Measurements from ENCODE around the gene GRM2. TPM values are rescaled to one million over a fixed set of nuclear protein-coding genes. Genes with fewer than 3 reads are reported as not detected.
A peak's percentile ranks its signal among the peaks of the same experiment; 100 is the strongest.

GRM2 gene
- total and polyA plus RNA-seq, 2 experiments from 2014 or later = 1.1 TPM; not detected in 1

DNA sequence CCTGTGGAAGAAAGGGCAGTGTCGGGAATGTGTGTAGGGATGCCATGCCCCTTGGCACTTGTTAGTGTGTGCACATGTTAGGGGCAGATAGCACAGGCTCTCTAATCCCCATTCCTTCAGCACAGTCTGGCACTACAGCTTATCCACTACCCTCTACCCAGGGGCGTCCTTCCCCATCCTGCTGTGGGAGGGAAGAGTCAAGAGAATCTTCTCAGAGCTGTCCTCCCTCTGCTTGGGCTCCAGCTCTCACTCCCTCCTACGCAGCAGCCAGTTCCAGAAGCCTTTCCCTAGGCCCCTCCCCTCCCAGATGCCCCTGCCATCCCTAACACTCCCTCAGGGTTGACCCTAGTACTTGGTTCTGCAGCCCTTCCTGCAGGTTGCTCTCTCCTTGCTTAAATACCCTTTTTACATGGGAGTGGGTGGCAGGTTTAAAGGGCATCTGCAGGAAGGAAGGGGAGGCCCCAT, 815 bp upstream of the GRM2 start:
- H4K20me1 ChIP-seq (ENCODE audit: insufficient read depth) = no peaks in the 10 kb centered on the region
- in situ Hi-C loops (cut with MboI) = no loop called here
- no peak overlapping the region for H3K9ac ChIP-seq
- H3K9me3 ChIP-seq (ENCODE audit: low read depth) = no peaks in the 10 kb centered on the region
- H3K27me3 ChIP-seq (replicated peaks; ENCODE audit: insufficient read depth) = no peaks in the 10 kb centered on the region
- TF ChIP-seq EZH2 (IDR thresholded peaks at IDR 0.05; ENCODE audit: insufficient read depth, poor library complexity, severe bottlenecking) (no peak), EZH2phosphoT487 (IDR thresholded peaks at IDR 0.05; ENCODE audit: insufficient read depth, low read depth) (no peak)
- no peak overlapping the region for H2AFZ ChIP-seq
- no peak overlapping the region for H3K27ac ChIP-seq
- no peaks in the 10 kb centered on the region for H3K9me2 ChIP-seq (ENCODE audit: insufficient read depth)
- DNase-seq = no peak
- H3K4me3 ChIP-seq = no peak overlapping the region
- H3K4me2 ChIP-seq (ENCODE audit: unreplicated experiment) = no peak overlapping the region
- H3F3A ChIP-seq (ENCODE audit: insufficient read depth) = no peaks in the 10 kb centered on the region
- 67 to 69% methylated on average over 3 of the region's 3 CpGs for WGBS, 2 experiments (ENCODE audit: low coverage in 1 of 2, low lambda C conversion rate in 2 of 2, missing lambda C conversion rate in 2 of 2)
- H3K4me1 ChIP-seq (ENCODE audit: insufficient read depth) = no peaks in the 10 kb centered on the region
- no peaks in the 10 kb centered on the region for H3K36me3 ChIP-seq (ENCODE audit: low read depth)
- no peaks in the 10 kb centered on the region for H3K79me2 ChIP-seq (ENCODE audit: insufficient read depth)

DNA sequence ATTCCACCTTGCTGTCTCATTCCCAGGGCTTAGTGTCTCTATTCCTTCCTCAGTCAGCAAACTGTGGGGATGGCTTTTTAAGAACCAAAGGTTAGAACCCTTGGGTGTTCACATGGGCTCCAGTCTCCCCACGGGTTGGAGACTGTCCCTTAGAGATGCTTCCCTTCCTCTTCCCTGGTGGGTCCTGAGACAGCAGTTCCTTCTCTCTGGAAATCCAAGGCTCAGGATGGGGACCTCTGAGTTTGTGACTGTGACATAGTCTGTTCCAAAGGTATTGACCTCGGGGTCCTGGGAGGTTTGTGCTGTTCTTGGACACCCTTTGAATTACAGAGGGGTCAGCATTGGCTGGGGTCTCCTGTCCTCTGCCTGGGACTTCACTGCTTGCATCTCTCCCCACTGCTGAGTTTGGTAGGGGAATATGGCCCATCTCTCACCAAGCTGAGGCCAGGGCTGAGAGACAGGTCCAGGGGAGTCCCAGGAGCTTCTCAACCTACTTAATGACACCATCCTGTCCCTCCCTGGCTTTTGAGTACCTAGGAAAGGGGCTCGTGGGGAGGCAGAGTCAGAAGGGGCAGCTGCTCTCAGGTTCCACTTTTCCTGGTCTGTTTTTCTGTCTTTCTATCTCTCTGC, 1.5 kb downstream of the GRM2 start:
- WGBS, 2 experiments (ENCODE audit: low coverage in 1 of 2, low lambda C conversion rate in 2 of 2, missing lambda C conversion rate in 2 of 2) = 36 to 38% methylated on average over 3 of the region's 3 CpGs
- Histone ChIP-seq H3K9me3 (ENCODE audit: low read depth) (no peaks in the 10 kb centered on the region), H3K9ac (no peak overlapping the region), H3K4me2 (ENCODE audit: unreplicated experiment) (no peak overlapping the region), H4K20me1 (ENCODE audit: insufficient read depth) (no peaks in the 10 kb centered on the region), H3K4me3 (no peak overlapping the region), H3K27ac (no peak overlapping the region), H3K9me2 (ENCODE audit: insufficient read depth) (no peaks in the 10 kb centered on the region), H3K4me1 (ENCODE audit: insufficient read depth) (no peaks in the 10 kb centered on the region), H3K36me3 (ENCODE audit: low read depth) (no peaks in the 10 kb centered on the region), H2AFZ (no peak overlapping the region), H3K79me2 (ENCODE audit: insufficient read depth) (no peaks in the 10 kb centered on the region), H3K27me3 (replicated peaks; ENCODE audit: insufficient read depth) (no peaks in the 10 kb centered on the region), H3F3A (ENCODE audit: insufficient read depth) (no peaks in the 10 kb centered on the region)
- DNase-seq = no peak
- TF ChIP-seq EZH2phosphoT487 (IDR thresholded peaks at IDR 0.05; ENCODE audit: insufficient read depth, low read depth) = no peak
- TF ChIP-seq EZH2 (IDR thresholded peaks at IDR 0.05; ENCODE audit: insufficient read depth, poor library complexity, severe bottlenecking) = no peak
- in situ Hi-C loops (cut with MboI) = no loop called here

DNA sequence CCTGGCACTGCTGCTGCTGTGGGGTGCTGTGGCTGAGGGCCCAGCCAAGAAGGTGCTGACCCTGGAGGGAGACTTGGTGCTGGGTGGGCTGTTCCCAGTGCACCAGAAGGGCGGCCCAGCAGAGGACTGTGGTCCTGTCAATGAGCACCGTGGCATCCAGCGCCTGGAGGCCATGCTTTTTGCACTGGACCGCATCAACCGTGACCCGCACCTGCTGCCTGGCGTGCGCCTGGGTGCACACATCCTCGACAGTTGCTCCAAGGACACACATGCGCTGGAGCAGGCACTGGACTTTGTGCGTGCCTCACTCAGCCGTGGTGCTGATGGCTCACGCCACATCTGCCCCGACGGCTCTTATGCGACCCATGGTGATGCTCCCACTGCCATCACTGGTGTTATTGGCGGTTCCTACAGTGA, 2.1 kb downstream of the GRM2 start:
- Histone ChIP-seq H3K4me1 (ENCODE audit: insufficient read depth) (no peaks in the 10 kb centered on the region), H3K9ac (no peak overlapping the region), H4K20me1 (ENCODE audit: insufficient read depth) (no peaks in the 10 kb centered on the region), H3K9me2 (ENCODE audit: insufficient read depth) (no peaks in the 10 kb centered on the region), H3F3A (ENCODE audit: insufficient read depth) (no peaks in the 10 kb centered on the region), H3K79me2 (ENCODE audit: insufficient read depth) (no peaks in the 10 kb centered on the region), H3K27me3 (replicated peaks; ENCODE audit: insufficient read depth) (no peaks in the 10 kb centered on the region), H3K27ac (no peak overlapping the region), H3K4me2 (ENCODE audit: unreplicated experiment) (no peak overlapping the region), H2AFZ (no peak overlapping the region), H3K9me3 (ENCODE audit: low read depth) (no peaks in the 10 kb centered on the region), H3K36me3 (ENCODE audit: low read depth) (no peaks in the 10 kb centered on the region), H3K4me3 (no peak overlapping the region)
- no peak for TF ChIP-seq EZH2 (IDR thresholded peaks at IDR 0.05; ENCODE audit: insufficient read depth, poor library complexity, severe bottlenecking)
- no peak for TF ChIP-seq EZH2phosphoT487 (IDR thresholded peaks at IDR 0.05; ENCODE audit: insufficient read depth, low read depth)
- 88 to 94% methylated on average over 16 to 17 of the region's 17 CpGs for WGBS, 2 experiments (ENCODE audit: low coverage in 1 of 2, low lambda C conversion rate in 2 of 2, missing lambda C conversion rate in 2 of 2)
- in situ Hi-C loops (cut with MboI) = no loop called here
- no peak for DNase-seq

- Histone ChIP-seq H3K9me2 (ENCODE audit: insufficient read depth) (no peaks in the 10 kb centered on the region), H3K79me2 (ENCODE audit: insufficient read depth) (no peaks in the 10 kb centered on the region), H3K4me1 (ENCODE audit: insufficient read depth) (no peaks in the 10 kb centered on the region), H2AFZ (no peak overlapping the region), H3K27ac (no peak overlapping the region), H3K9ac (no peak overlapping the region), H4K20me1 (ENCODE audit: insufficient read depth) (no peaks in the 10 kb centered on the region), H3K36me3 (ENCODE audit: low read depth) (no peaks in the 10 kb centered on the region), H3K4me3 (no peak overlapping the region), H3K27me3 (replicated peaks; ENCODE audit: insufficient read depth) (no peaks in the 10 kb centered on the region), H3K4me2 (ENCODE audit: unreplicated experiment) (no peak overlapping the region), H3K9me3 (ENCODE audit: low read depth) (no peaks in the 10 kb centered on the region), H3F3A (ENCODE audit: insufficient read depth) (no peaks in the 10 kb centered on the region)
- WGBS, 2 experiments (ENCODE audit: low coverage in 1 of 2, low lambda C conversion rate in 2 of 2, missing lambda C conversion rate in 2 of 2) = 71 to 88% methylated on average over 2 to 4 of the region's 4 CpGs
- TF ChIP-seq EZH2phosphoT487 (IDR thresholded peaks at IDR 0.05; ENCODE audit: insufficient read depth, low read depth) = no peak
- TF ChIP-seq EZH2 (IDR thresholded peaks at IDR 0.05; ENCODE audit: insufficient read depth, poor library complexity, severe bottlenecking) = no peak
- peak; percentile 30 for DNase-seq
- in situ Hi-C loops (cut with MboI) = no loop called here
Measured at GRCh38 chr3:51709675-51710074, 2.8 kb downstream of the GRM2 start.

All from GM23248 (cell line).